ENCODE results near the gene PRKG1. TPM values are rescaled to one million over a fixed set of nuclear protein-coding genes. Genes with fewer than 3 reads are reported as not detected.
A peak's percentile ranks its signal among the peaks of the same experiment; 100 is the strongest.
"Not testable (repeated sequence)": the region's sequence is repeated elsewhere in the genome, so short reads cannot be mapped to it uniquely, and the experiment has no call there.

PRKG1 gene
- total RNA-seq, 1 experiment from 2014 or later, result 16.5 TPM

DNA sequence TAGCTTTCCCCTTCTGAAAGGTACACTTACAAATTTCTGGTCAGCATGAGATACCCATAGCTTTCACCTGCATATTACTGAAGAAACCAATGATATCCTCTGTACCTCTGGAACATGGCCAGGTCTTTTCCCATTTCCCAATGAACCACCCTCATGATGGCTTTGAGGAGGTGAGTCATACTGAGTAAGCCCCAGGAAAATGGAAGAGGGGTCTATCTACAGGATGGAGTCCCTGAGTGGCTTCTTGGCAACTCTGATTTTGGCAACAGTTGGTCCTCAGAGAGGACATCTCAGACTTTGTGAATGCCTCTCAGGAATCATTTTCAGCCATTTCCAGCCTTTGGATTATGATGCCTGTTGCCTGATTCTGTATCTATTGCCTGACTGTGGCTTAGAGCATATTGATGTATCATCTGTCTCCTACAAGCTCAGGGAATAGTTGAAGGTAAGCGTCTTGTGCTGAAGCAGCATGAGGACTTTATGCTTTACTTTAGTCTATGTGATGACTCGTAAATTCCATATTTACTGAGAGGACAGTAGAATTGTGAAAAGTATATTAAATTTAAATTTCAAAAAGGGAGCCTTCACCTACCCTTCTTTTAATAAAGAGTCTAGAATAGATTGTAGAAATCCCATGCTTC, 1155.1 kb downstream of the PRKG1 start:
- Mint-ChIP-seq H3K9me3 (peaks cover 9% of the 10 kb centered on the region), H3K36me3 (no peaks in the 10 kb centered on the region), H3K4me3 (no peak overlapping the region), H3K27me3 (ENCODE audit: low read depth) (no peaks in the 10 kb centered on the region), H3K4me1 (peaks cover 12% of the 10 kb centered on the region), H3K27ac (no peak overlapping the region)
- ChIA-PET CTCF (no interaction called here), POLR2A (no interaction called here)
- no peak for DNase-seq (ENCODE audit: low spot score)
- no peak for ATAC-seq
- TF ChIP-seq KAT7 (CRISPR knock-in tag; IDR thresholded peaks at IDR 0.05; ENCODE audit: borderline replicate concordance) (no peak), RORB (CRISPR knock-in tag; IDR thresholded peaks at IDR 0.05) (no peak), ZNF396 (CRISPR knock-in tag; IDR thresholded peaks at IDR 0.05; ENCODE audit: borderline replicate concordance) (no peak), JAZF1 (CRISPR knock-in tag; IDR thresholded peaks at IDR 0.05) (no peak), SP1 (CRISPR knock-in tag; conservative IDR thresholded peaks at IDR 0.05) (no peak), GRHL2 (CRISPR knock-in tag; IDR thresholded peaks at IDR 0.05; ENCODE audit: insufficient replicate concordance, severe bottlenecking) (no peak), ZNF671 (CRISPR knock-in tag; IDR thresholded peaks at IDR 0.05) (no peak)
- TF ChIP-seq, protein P1, sequence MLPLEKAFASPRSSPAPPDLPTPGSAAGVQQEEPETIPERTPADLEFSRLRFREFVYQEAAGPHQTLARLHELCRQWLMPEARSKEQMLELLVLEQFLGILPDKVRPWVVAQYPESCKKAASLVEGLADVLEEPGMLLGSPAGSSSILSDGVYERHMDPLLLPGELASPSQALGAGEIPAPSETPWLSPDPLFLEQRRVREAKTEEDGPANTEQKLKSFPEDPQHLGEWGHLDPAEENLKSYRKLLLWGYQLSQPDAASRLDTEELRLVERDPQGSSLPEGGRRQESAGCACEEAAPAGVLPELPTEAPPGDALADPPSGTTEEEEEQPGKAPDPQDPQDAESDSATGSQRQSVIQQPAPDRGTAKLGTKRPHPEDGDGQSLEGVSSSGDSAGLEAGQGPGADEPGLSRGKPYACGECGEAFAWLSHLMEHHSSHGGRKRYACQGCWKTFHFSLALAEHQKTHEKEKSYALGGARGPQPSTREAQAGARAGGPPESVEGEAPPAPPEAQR (CRISPR knock-in tag; IDR thresholded peaks at IDR 0.05), result no peak
- TF ChIP-seq, protein P2, sequence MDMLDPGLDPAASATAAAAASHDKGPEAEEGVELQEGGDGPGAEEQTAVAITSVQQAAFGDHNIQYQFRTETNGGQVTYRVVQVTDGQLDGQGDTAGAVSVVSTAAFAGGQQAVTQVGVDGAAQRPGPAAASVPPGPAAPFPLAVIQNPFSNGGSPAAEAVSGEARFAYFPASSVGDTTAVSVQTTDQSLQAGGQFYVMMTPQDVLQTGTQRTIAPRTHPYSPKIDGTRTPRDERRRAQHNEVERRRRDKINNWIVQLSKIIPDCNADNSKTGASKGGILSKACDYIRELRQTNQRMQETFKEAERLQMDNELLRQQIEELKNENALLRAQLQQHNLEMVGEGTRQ (CRISPR knock-in tag; IDR thresholded peaks at IDR 0.05), result no peak
- TF ChIP-seq, protein P3, sequence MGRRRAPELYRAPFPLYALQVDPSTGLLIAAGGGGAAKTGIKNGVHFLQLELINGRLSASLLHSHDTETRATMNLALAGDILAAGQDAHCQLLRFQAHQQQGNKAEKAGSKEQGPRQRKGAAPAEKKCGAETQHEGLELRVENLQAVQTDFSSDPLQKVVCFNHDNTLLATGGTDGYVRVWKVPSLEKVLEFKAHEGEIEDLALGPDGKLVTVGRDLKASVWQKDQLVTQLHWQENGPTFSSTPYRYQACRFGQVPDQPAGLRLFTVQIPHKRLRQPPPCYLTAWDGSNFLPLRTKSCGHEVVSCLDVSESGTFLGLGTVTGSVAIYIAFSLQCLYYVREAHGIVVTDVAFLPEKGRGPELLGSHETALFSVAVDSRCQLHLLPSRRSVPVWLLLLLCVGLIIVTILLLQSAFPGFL (CRISPR knock-in tag; IDR thresholded peaks at IDR 0.05; ENCODE audit: borderline replicate concordance), result no peak

DNA sequence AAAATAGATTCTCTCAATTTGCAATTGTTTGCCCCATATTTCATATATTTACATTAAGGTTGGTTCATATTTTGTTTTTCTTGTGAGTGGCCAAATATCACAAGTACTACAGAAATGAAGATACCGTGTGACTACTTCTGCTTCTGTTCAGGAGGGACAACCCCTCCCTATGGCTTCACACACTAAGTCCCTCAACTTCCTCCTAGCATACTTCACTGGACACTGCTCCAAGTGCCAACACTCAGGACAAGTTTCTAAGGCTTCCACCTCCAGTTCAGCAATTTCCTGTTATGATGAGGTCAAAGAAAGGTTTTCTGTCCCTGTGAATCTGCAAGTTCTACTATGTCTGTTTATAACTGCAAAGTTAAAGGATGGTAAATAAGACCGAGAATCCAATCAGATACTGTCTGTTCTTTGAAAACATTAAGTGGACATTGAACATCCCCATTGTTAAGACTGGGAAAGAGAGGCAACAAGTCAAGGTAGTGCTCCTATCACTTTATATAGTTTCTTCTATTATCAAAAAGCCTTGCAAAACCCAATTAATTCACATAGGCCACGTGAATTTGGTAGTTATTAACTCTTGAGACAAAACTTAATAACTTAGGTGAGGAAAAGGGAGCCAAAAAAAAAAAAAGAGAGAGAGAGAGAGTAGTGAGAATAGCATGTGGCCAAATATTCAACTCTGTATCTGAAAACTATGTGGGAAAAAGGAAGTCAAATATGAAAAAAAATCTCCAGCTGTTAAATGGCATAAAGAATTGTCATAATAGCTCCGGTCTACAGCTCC, 1158.5 kb downstream of the PRKG1 start:
- Mint-ChIP-seq H3K9me3 (no peaks in the 10 kb centered on the region), H3K27ac (peak overlapping the region; percentile 35; the same call in 1 of the 2 replicates), H3K36me3 (no peaks in the 10 kb centered on the region), H3K27me3 (ENCODE audit: low read depth) (no peaks in the 10 kb centered on the region), H3K4me3 (peak overlapping the region; percentile 75), H3K4me1 (peaks cover 11% of the 10 kb centered on the region)
- CTCF ChIA-PET, result interaction anchor here (1.0 kb wide), 1 partner anchor 81 kb away, joined by 3 read pairs; the partner anchor contains the start of gene DKK1
- DNase-seq (ENCODE audit: low spot score) (no peak), ATAC-seq (no peak)
- POLR2A ChIA-PET, result no interaction called here
- TF ChIP-seq ZNF317 (CRISPR knock-in tag; IDR thresholded peaks at IDR 0.05; ENCODE audit: borderline replicate concordance, low read depth) (no peak), JAZF1 (CRISPR knock-in tag; IDR thresholded peaks at IDR 0.05) (no peak), NR3C1 (CRISPR knock-in tag; conservative IDR thresholded peaks at IDR 0.05; ENCODE audit: low read depth) (no peak)
- TF ChIP-seq, protein P3 (CRISPR knock-in tag; IDR thresholded peaks at IDR 0.05; ENCODE audit: borderline replicate concordance), result no peak

DNA sequence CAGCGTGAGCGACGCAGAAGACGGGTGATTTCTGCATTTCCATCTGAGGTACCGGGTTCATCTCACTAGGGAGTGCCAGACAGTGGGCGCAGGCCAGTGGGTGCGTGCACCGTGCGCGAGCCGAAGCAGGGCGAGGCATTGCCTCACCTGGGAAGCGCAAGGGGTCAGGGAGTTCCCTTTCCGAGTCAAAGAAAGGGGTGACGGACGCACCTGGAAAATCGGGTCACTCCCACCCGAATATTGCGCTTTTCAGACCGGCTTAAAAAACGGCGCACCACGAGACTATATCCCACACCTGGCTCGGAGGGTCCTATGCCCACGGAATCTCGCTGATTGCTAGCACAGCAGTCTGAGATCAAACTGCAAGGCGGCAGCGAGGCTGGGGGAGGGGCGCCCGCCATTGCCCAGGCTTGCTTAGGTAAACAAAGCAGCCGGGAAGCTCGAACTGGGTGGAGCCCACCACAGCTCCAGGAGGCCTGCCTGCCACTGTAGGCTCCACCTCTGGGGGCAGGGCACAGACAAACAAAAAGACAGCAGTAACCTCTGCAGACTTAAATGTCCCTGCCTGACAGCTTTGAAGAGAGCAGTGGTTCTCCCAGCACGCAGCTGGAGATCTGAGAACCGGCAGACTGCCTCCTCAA, 1159.2 kb downstream of the PRKG1 start:
- H3K9me3 Mint-ChIP-seq; ATAC-seq; H3K27me3 Mint-ChIP-seq (ENCODE audit: low read depth); DNase-seq (ENCODE audit: low spot score); POLR2A ChIA-PET; H3K4me1 Mint-ChIP-seq; H3K36me3 Mint-ChIP-seq: not testable (repeated sequence)
- H3K27ac Mint-ChIP-seq, result peak overlapping the region; percentile 35; the same call in 1 of the 2 replicates
- CTCF ChIA-PET, result interaction anchor here (1.0 kb wide), 1 partner anchor 81 kb away, joined by 3 read pairs; the partner anchor contains the start of gene DKK1
- H3K4me3 Mint-ChIP-seq, result peak overlapping the region; percentile 75

Data from WTC11 (cell line).